Activated T-cell treated with anti-CD3 and anti-CD28 coated beads, Interleukin-2, amount 50 U/mL, for 72 hours (primary cell): ENCODE measurements around the gene CTU1. TPM values are rescaled to one million over a fixed set of nuclear protein-coding genes. Genes with fewer than 3 reads are reported as not detected.
A peak's percentile ranks its signal among the peaks of the same experiment; 100 is the strongest.

Experiments
- ATAC-seq, 2 donors: fragments of 150-1000 bp; cut with Tn5 transposase; replicated peaks in 1 of 2; 2 replicates each; pipeline ENCODE4 v1.10.0; 2021; ENCODE audit warnings: moderate library complexity in 2 of 2, mild to moderate bottlenecking in 1 of 2
- DNase-seq, 2 donors: peaks; one replicate each; pipeline ENCODE4 v3.0.0; 2021 to 2022; ENCODE audit warnings: mixed read lengths in 1 of 2
- H3K27ac Mint-ChIP-seq: one replicate; pipeline ENCODE4 v1.8.0; 2022; ENCODE audit warnings: mild to moderate bottlenecking, moderate library complexity, mixed read lengths
- H3K27me3 Mint-ChIP-seq: one replicate; pipeline ENCODE4 v1.8.0; 2022; ENCODE audit warnings: low read depth, mixed read lengths
- H3K36me3 Mint-ChIP-seq, 2 donors: one replicate each; pipeline ENCODE4 v1.8.0; 2022; ENCODE audit warnings: mixed read lengths in 2 of 2, mild to moderate bottlenecking in 1 of 2; ENCODE audit not compliant: insufficient read depth in 2 of 2
- H3K4me1 Mint-ChIP-seq: one replicate; pipeline ENCODE4 v1.8.0; 2022; ENCODE audit warnings: low read depth, mixed read lengths
- H3K4me3 Mint-ChIP-seq, 2 donors: one replicate each; pipeline ENCODE4 v1.8.0; 2022; ENCODE audit warnings: mild to moderate bottlenecking in 2 of 2, mixed read lengths in 2 of 2, moderate library complexity in 2 of 2
- H3K9me3 Mint-ChIP-seq, 2 donors: one replicate each; pipeline ENCODE4 v1.8.0; 2022; ENCODE audit warnings: mixed read lengths in 2 of 2
- total RNA-seq, 2 donors: library from RNA; stranded (reverse); gene quantifications; one replicate each; pipeline ENCODE4 v1.2.3, GENCODE V29; 2022

CTU1 gene
- total RNA-seq, 2 donors from 2014 or later: 10.7 to 11.9 TPM

- H3K27ac Mint-ChIP-seq: no peak overlapping the region
- H3K9me3 Mint-ChIP-seq: no peaks in the 10 kb centered on the region
- H3K4me1 Mint-ChIP-seq: peaks cover 30% of the 10 kb centered on the region
- H3K36me3 Mint-ChIP-seq: peaks cover 0 to 4% of the 10 kb centered on the region in 2 donors
- ATAC-seq (no peak), DNase-seq (no peak)
- H3K4me3 Mint-ChIP-seq: no peak overlapping the region
- peaks cover 5% of the 10 kb centered on the region for H3K27me3 Mint-ChIP-seq
Measured at GRCh38 chr19:51140441-51140840, 32.2 kb upstream of the CTU1 start.

GRCh38 chr19:51139299-51140014 is 31.2 kb upstream of the CTU1 start:
- Mint-ChIP-seq H3K27me3 (peaks cover 5% of the 10 kb centered on the region), H3K27ac (no peak overlapping the region), H3K9me3 (peaks cover 2 to 3% of the 10 kb centered on the region in 2 donors), H3K4me1 (peaks cover 30% of the 10 kb centered on the region), H3K36me3 (peaks cover 0 to 8% of the 10 kb centered on the region in 2 donors), H3K4me3 (no peak overlapping the region)
- DNase-seq (no peak), ATAC-seq (no peak)

GRCh38 chr19:51138549-51138979 is 30.4 kb upstream of the CTU1 start:
- peaks cover 2 to 3% of the 10 kb centered on the region in 2 donors for H3K9me3 Mint-ChIP-seq
- H3K4me1 Mint-ChIP-seq: peaks cover 30% of the 10 kb centered on the region
- DNase-seq (no peak), ATAC-seq (no peak)
- H3K36me3 Mint-ChIP-seq: peaks cover 0 to 8% of the 10 kb centered on the region in 2 donors
- H3K27me3 Mint-ChIP-seq: peaks cover 5% of the 10 kb centered on the region
- H3K27ac Mint-ChIP-seq: no peak overlapping the region
- H3K4me3 Mint-ChIP-seq: no peak overlapping the region

- H3K36me3 Mint-ChIP-seq: peaks cover 0 to 8% of the 10 kb centered on the region in 2 donors
- peak overlapping the region; percentile 20 for H3K27ac Mint-ChIP-seq
- H3K9me3 Mint-ChIP-seq: peaks cover 2 to 3% of the 10 kb centered on the region in 2 donors
- H3K4me1 Mint-ChIP-seq: peaks cover 30% of the 10 kb centered on the region
- ATAC-seq (no peak), DNase-seq (no peak)
- H3K27me3 Mint-ChIP-seq: peaks cover 5% of the 10 kb centered on the region
- peak overlapping the region in 1 of 2 donors; percentile 55 for H3K4me3 Mint-ChIP-seq
Measured at GRCh38 chr19:51137792-51138425, 29.7 kb upstream of the CTU1 start.

- no peak for ATAC-seq
- Mint-ChIP-seq H3K27me3 (peaks cover 5% of the 10 kb centered on the region), H3K27ac (no peak overlapping the region), H3K4me1 (peaks cover 37% of the 10 kb centered on the region), H3K36me3 (peaks cover 0 to 8% of the 10 kb centered on the region in 2 donors), H3K4me3 (peak overlapping the region in 1 of 2 donors; percentile 55), H3K9me3 (peaks cover 2 to 3% of the 10 kb centered on the region in 2 donors)
- no peak for DNase-seq
Measured at GRCh38 chr19:51136851-51137551, 28.8 kb upstream of the CTU1 start.

GRCh38 chr19:51135986-51136762 is 28.0 kb upstream of the CTU1 start:
- peaks cover 5% of the 10 kb centered on the region for H3K27me3 Mint-ChIP-seq
- no peak for DNase-seq
- no peak overlapping the region for H3K27ac Mint-ChIP-seq
- H3K4me3 Mint-ChIP-seq: peak overlapping the region in 1 of 2 donors; percentile 9
- no peak for ATAC-seq
- peaks cover 0 to 8% of the 10 kb centered on the region in 2 donors for H3K36me3 Mint-ChIP-seq
- peaks cover 2 to 3% of the 10 kb centered on the region in 2 donors for H3K9me3 Mint-ChIP-seq
- H3K4me1 Mint-ChIP-seq: peaks cover 43% of the 10 kb centered on the region

GRCh38 chr19:51135004-51135403 is 26.8 kb upstream of the CTU1 start:
- H3K4me3 Mint-ChIP-seq: no peak overlapping the region
- peaks cover 5% of the 10 kb centered on the region for H3K27me3 Mint-ChIP-seq
- DNase-seq: no peak
- peaks cover 2 to 3% of the 10 kb centered on the region in 2 donors for H3K9me3 Mint-ChIP-seq
- peaks cover 0 to 8% of the 10 kb centered on the region in 2 donors for H3K36me3 Mint-ChIP-seq
- H3K4me1 Mint-ChIP-seq: peaks cover 55% of the 10 kb centered on the region
- H3K27ac Mint-ChIP-seq: no peak overlapping the region
- no peak for ATAC-seq

GRCh38 chr19:51131780-51132680 is 23.8 kb upstream of the CTU1 start:
- no peak overlapping the region for H3K27ac Mint-ChIP-seq
- peaks cover 0 to 8% of the 10 kb centered on the region in 2 donors for H3K36me3 Mint-ChIP-seq
- peaks cover 2 to 3% of the 10 kb centered on the region in 2 donors for H3K9me3 Mint-ChIP-seq
- H3K4me1 Mint-ChIP-seq: peaks cover 68% of the 10 kb centered on the region
- peak overlapping the region; percentile 34 to 55 for H3K4me3 Mint-ChIP-seq
- DNase-seq (no peak), ATAC-seq (peak in 1 of 2 donors; percentile 33)
- no peaks in the 10 kb centered on the region for H3K27me3 Mint-ChIP-seq

GRCh38 chr19:51129716-51130115 is 21.5 kb upstream of the CTU1 start:
- Mint-ChIP-seq H3K27me3 (no peaks in the 10 kb centered on the region), H3K9me3 (peaks cover 2% of the 10 kb centered on the region in 2 donors), H3K27ac (no peak overlapping the region), H3K36me3 (peaks cover 0 to 2% of the 10 kb centered on the region in 2 donors), H3K4me1 (peaks cover 70% of the 10 kb centered on the region), H3K4me3 (peak overlapping the region in 1 of 2 donors; percentile 59)
- no peak for ATAC-seq
- DNase-seq: no peak

- no peak for ATAC-seq
- DNase-seq: no peak
- H3K27ac Mint-ChIP-seq: no peak overlapping the region
- no peaks in the 10 kb centered on the region for H3K9me3 Mint-ChIP-seq
- H3K36me3 Mint-ChIP-seq: no peaks in the 10 kb centered on the region
- no peaks in the 10 kb centered on the region for H3K27me3 Mint-ChIP-seq
- H3K4me3 Mint-ChIP-seq: peak overlapping the region in 1 of 2 donors; percentile 59
- H3K4me1 Mint-ChIP-seq: peaks cover 85% of the 10 kb centered on the region
Measured at GRCh38 chr19:51128227-51128626, 20.0 kb upstream of the CTU1 start.

- no peak overlapping the region for H3K27ac Mint-ChIP-seq
- peak; percentile 24 to 64 for ATAC-seq
- H3K9me3 Mint-ChIP-seq: no peaks in the 10 kb centered on the region
Measured at GRCh38 chr19:51127755-51128154, 19.5 kb upstream of the CTU1 start.

GRCh38 chr19:51127032-51127431 is 18.8 kb upstream of the CTU1 start:
- DNase-seq (no peak), ATAC-seq (no peak)
- peaks cover 90% of the 10 kb centered on the region for H3K4me1 Mint-ChIP-seq
- H3K9me3 Mint-ChIP-seq: no peaks in the 10 kb centered on the region
- no peaks in the 10 kb centered on the region for H3K27me3 Mint-ChIP-seq
- H3K27ac Mint-ChIP-seq: no peak overlapping the region
- no peaks in the 10 kb centered on the region for H3K36me3 Mint-ChIP-seq
- peak overlapping the region in 1 of 2 donors; percentile 1 for H3K4me3 Mint-ChIP-seq

More at GRCh38 chr19:51127755-51128154, 19.5 kb upstream of the CTU1 start:
- Mint-ChIP-seq H3K27me3 (no peaks in the 10 kb centered on the region), H3K4me3 (peak overlapping the region in 1 of 2 donors; percentile 42), H3K4me1 (peaks cover 90% of the 10 kb centered on the region), H3K36me3 (no peaks in the 10 kb centered on the region)
- DNase-seq: peak; percentile 41 to 55
